ENCODE results near the gene GPATCH2L. TPM values are rescaled to one million over a fixed set of nuclear protein-coding genes. Genes with fewer than 3 reads are reported as not detected.

The GPATCH2L gene
- total RNA-seq, 3 donors from 2014 or later: 45.6 to 74.6 (median 61.6) TPM

- Histone ChIP-seq H3K27me3 (peaks cover 0 to 21% of the 10 kb centered on the region in 2 donors), H3K9me3 (peaks cover 0 to 3% of the 10 kb centered on the region in 2 donors), H3K4me1 (no peaks in the 10 kb centered on the region), H3K4me3 (no peak overlapping the region), H3K27ac (no peak overlapping the region), H3K36me3 (no peaks in the 10 kb centered on the region)
- TF ChIP-seq POLR2AphosphoS5 (IDR thresholded peaks at IDR 0.05) (no peak), CTCF (IDR thresholded peaks at IDR 0.05) (no peak), POLR2A (IDR thresholded peaks at IDR 0.05) (no peak)
- intact Hi-C loops (cut with DNase I; ENCODE audit: low total_unique reads): no loop called here
- no peak for DNase-seq (ENCODE audit: low spot score in 2 of 2)
Measured at GRCh38 chr14:76129851-76130576, 21.7 kb upstream of the GPATCH2L start.

GRCh38 chr14:76131071-76131965 is 20.4 kb upstream of the GPATCH2L start:
- H3K4me1 ChIP-seq: no peaks in the 10 kb centered on the region
- H3K36me3 ChIP-seq: no peaks in the 10 kb centered on the region
- no peak overlapping the region for H3K27ac ChIP-seq
- peaks cover 0 to 25% of the 10 kb centered on the region in 2 donors for H3K27me3 ChIP-seq
- intact Hi-C loops (cut with DNase I; ENCODE audit: low total_unique reads): no loop called here
- no peak for DNase-seq (ENCODE audit: low spot score in 2 of 2)
- H3K9me3 ChIP-seq: peaks cover 0 to 3% of the 10 kb centered on the region in 2 donors
- no peak overlapping the region for H3K4me3 ChIP-seq
- no peak for TF ChIP-seq CTCF (IDR thresholded peaks at IDR 0.05)
- TF ChIP-seq POLR2AphosphoS5 (IDR thresholded peaks at IDR 0.05): no peak
- no peak for TF ChIP-seq POLR2A (IDR thresholded peaks at IDR 0.05)

GRCh38 chr14:76133103-76133502 is 18.6 kb upstream of the GPATCH2L start:
- no peaks in the 10 kb centered on the region for H3K9me3 ChIP-seq
- H3K4me3 ChIP-seq: no peak overlapping the region
- TF ChIP-seq POLR2A (IDR thresholded peaks at IDR 0.05) (no peak), CTCF (IDR thresholded peaks at IDR 0.05) (no peak), POLR2AphosphoS5 (IDR thresholded peaks at IDR 0.05) (no peak)
- H3K27me3 ChIP-seq: peaks cover 0 to 36% of the 10 kb centered on the region in 2 donors
- intact Hi-C loops (cut with DNase I; ENCODE audit: low total_unique reads): no loop called here
- no peak overlapping the region for H3K27ac ChIP-seq
- H3K4me1 ChIP-seq: no peaks in the 10 kb centered on the region
- DNase-seq (ENCODE audit: low spot score in 2 of 2): no peak
- H3K36me3 ChIP-seq: no peaks in the 10 kb centered on the region

GRCh38 chr14:76134231-76134630 is 17.5 kb upstream of the GPATCH2L start:
- no peak overlapping the region for H3K27ac ChIP-seq
- intact Hi-C loops (cut with DNase I; ENCODE audit: low total_unique reads): no loop called here
- no peak for DNase-seq (ENCODE audit: low spot score in 2 of 2)
- no peaks in the 10 kb centered on the region for H3K4me1 ChIP-seq
- no peak overlapping the region for H3K4me3 ChIP-seq
- TF ChIP-seq POLR2AphosphoS5 (IDR thresholded peaks at IDR 0.05): no peak
- TF ChIP-seq POLR2A (IDR thresholded peaks at IDR 0.05): no peak
- TF ChIP-seq CTCF (IDR thresholded peaks at IDR 0.05): no peak
- peaks cover 0 to 38% of the 10 kb centered on the region in 2 donors for H3K27me3 ChIP-seq
- no peaks in the 10 kb centered on the region for H3K36me3 ChIP-seq
- no peaks in the 10 kb centered on the region for H3K9me3 ChIP-seq

- intact Hi-C loops (cut with DNase I; ENCODE audit: low total_unique reads): no loop called here
- Histone ChIP-seq H3K4me1 (no peaks in the 10 kb centered on the region), H3K36me3 (no peaks in the 10 kb centered on the region), H3K9me3 (no peaks in the 10 kb centered on the region), H3K27ac (no peak overlapping the region), H3K4me3 (no peak overlapping the region), H3K27me3 (peaks cover 0 to 43% of the 10 kb centered on the region in 2 donors)
- TF ChIP-seq POLR2A (IDR thresholded peaks at IDR 0.05) (no peak), POLR2AphosphoS5 (IDR thresholded peaks at IDR 0.05) (no peak), CTCF (IDR thresholded peaks at IDR 0.05) (no peak)
- no peak for DNase-seq (ENCODE audit: low spot score in 2 of 2)
Measured at GRCh38 chr14:76135722-76136121, 16.0 kb upstream of the GPATCH2L start.
